Measurements from ENCODE around the gene SIAE. TPM values are rescaled to one million over a fixed set of nuclear protein-coding genes. Genes with fewer than 3 reads are reported as not detected.

Gene SIAE, protein sequence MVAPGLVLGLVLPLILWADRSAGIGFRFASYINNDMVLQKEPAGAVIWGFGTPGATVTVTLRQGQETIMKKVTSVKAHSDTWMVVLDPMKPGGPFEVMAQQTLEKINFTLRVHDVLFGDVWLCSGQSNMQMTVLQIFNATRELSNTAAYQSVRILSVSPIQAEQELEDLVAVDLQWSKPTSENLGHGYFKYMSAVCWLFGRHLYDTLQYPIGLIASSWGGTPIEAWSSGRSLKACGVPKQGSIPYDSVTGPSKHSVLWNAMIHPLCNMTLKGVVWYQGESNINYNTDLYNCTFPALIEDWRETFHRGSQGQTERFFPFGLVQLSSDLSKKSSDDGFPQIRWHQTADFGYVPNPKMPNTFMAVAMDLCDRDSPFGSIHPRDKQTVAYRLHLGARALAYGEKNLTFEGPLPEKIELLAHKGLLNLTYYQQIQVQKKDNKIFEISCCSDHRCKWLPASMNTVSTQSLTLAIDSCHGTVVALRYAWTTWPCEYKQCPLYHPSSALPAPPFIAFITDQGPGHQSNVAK
- total RNA-seq: 3.9 TPM

DNA sequence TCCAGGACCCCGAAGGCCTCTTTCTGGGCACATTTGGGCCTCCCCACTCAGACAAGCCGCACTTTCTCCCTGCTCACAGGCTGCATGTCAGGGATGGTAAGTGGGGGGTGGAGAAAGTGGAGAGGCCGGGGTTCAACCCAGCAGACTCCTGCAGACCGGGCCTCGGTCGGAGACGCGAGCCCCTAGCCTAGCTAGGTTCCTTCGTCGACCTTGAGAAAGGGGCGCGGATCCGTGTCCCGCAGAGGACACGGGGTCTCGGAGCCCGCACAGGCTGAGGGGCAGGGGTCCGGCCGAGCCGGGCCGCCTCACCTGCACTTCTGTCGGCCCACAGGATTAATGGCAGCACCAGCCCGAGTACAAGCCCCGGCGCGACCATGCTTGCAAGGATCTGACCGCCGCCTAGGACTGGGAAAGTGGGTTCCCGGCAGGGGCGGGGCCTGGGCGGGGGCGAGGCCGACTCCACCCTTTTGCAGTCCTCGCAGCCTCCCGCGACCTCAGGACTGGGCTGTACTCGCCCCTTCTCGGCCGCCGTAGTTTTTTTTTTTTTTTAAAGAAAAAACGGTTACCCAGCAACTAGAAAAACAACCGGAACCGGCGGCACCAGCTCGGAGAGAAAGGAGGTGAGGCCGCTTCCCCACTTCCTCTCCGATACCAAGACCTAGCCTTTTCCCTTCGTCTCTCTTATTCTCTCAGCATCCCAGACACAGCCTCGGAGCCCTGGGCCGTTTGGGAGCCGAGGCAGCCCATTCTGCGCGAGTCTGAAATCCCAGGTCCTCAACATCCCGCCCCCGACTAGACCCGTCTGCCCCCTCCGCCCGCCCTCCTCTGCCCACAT is at the start of gene SIAE, which contains the start of gene SPA17:
Gene SIAE (minus strand): TSS at position 407 of the 835 bp plus-strand sequence. CDS start 31 bp downstream, at position 376.
Gene SPA17 (plus strand): TSS at position 572 of the 835 bp plus-strand sequence. CDS start 1,361 bp downstream, outside the sequence.
- DNase-seq: peak; percentile 88

DNA sequence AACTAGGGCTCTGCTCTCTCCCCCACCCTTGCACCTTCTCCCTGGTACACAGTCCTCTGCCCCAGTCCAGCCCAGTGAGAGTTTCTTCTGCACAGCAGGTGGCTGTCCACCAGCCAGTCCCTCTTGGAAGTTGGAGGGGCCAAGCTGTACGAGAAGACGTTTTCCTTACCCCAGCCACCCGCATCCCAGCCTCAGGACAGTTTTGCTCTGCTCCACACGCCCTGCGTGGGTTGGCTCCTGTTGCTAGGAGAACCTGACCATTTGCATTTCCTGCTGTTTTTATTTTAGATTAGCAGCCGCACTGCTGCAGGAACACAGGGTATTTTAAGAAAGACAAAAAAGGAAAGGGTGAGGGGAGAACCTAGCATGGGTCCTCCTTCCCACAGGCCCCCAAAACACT is 48.6 kb upstream of the SIAE start:
- DNase-seq: no peak

DNA sequence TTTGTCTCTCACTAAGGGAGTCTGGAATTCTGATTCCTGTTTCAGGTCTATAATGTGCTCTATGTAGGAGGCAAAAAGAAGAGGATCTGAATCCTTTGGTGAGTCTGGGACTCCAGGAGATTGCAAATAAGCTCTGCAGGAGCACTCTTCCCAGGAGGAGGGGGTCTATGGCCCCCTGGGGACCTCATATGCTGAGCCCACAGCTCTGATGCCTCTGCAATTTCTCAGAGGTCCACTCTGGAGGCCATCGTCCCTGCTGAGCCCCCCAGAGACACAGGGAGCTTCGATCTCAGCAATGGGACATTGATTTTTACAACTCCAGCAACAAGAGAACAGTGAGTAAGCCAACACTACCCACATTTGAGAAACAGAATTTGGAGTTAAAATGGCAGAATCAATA is 46.0 kb upstream of the SIAE start:
- no peak for DNase-seq

DNA sequence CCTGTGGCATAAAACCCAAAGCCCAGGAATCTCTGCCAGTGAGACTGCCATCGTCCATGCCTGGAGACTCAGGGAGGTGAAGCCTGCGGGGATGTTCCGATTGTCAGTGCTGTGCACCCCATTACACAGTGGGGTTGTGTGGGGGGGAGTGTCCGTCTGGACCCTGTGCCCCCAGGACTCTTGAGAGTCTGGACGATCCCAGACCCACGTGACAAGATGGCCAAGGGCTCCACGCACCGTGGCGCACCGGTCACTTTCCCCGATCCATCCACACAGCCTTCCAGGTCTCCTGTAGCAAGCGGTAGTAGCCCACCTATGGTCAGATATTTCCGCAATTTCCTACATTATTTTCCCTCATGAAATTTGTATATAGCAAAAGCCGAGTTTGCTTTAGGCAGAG is 45.3 kb upstream of the SIAE start:
- no peak for DNase-seq

DNA sequence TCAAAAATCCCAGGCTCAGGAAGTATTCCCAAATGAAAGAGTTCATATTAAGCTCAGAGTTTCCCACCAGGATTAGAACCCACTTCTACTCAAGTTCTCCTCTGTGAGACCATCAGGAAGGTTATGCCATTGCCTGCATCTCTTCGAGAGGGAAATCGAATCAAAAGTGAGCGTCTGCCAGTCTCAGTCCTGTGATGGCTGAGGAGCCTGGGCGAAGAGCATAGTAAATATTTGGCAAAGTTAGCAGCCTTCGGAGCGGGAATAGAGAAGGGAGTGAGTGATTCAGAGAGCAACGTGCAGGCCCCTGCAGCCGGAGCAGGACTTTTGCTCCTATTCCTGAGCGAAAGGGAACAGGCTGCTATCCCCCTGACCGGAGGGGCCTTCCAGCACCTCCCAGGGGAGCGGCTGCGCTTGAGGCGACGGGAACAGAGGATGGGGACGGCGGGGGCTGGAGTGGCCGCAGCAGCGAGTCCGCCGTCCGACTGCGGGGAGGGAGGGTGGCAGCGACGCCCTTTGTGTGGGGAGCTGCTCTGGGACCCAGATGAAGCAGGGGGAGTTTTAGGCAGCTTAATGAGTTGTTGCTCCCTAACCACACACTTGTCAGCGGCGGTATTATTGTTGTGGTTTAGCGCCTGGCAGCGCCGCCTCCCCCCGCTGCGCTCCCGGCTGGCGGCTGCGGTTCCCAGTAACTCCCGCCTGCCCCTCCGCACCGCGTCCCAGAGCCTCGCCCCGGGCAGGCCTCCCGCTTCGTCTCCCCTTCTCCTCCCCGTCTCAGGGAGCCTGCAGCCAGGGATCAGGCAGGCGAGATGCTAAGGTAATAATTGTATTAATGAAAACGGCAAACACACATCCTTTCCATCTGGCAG is 44.5 kb upstream of the SIAE start:
- DNase-seq: no peak

DNA sequence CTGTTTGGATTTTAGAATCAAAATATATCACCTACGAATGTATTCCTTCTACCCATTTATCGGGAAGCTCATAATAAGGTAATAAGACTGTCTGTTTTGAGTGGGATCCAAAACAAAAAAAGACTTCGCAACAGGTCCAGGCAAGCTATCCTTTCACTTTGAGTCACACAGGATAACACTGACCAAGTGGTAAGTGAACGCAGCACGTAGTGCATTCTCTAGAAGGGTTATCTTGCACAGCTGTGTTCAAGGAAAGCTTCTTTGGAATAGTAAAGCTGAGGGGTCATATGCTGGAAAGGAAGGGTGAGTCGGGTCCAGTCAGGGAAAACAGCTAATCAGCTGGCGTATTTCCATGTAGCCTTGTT is 43.9 kb upstream of the SIAE start:
- no peak for DNase-seq

DNA sequence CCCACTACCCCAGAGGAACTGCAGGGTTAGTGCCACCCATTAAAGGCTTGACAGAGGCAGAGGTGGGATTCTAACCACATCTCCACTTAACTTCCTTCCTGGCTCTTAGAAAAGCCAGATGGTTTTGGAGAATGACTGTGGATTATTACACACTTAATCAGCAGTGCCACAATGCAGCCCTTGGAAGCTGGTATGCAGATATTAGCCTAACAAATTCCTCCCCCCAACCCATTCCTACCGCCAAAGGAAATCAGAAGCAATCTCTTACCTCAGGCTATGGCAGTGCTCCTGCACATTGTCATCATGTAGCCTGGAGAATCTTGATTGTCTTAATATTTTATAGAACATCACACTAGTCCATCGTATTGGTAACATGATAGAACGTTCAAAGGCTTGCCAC is 43.1 kb upstream of the SIAE start:
- no peak for DNase-seq

DNA sequence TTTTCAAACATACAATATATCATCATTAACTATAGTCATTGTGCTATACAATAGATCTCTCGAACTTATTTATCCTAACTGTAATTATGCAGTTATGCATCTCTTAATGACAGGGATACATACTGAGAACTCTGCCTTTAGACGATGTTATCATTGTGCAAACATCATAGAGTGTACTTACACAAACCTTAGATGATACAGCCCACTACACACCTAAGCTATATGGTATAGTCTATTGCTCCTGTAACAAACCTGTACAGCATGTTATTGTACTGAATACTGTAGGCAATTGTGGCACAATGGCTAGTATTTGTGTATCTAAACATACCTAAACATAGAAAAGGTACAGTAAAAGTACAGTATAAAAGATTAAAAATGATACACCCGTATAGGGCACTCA is 38.9 kb upstream of the SIAE start:
- no peak for DNase-seq

DNA sequence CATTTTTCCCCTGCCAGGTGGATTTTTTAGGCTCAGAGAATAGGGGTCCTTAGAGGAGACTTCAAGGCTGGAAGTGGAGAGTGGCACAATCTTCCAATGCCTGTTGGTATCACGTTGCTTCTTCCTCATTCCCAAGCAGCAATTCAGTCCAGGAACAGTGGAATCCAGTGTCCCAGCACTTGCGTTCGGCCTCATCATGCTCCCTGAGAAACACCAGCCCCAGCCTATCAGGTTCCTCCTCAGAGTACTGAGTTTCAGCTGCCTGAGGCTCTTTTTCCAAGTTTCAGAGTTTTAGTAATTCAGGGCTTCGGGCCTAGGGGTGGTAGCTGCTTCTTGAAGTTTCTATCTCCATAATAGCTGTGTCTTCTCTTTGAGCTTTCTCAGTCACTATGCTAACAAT is 34.3 kb upstream of the SIAE start:
- no peak for DNase-seq

DNA sequence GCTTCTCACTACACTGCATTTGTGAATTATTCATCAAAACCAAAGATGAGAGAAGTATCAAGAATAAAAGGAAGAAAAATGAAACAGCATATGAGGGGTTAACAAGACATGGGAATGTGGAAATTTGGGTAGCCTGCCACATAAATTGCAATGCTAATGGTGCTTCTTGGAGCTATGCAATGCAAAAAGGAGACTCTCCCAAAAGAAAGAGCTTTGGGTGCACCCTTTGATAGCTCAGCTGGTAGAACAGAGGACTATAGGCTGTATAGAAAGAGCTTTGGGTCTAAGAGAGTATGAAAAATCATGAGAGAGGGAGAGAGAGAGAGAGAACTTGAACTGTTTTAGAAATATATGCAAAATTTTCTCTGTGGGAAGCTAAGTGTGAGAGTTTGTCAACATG is 26.5 kb upstream of the SIAE start:
- no peak for DNase-seq

DNA sequence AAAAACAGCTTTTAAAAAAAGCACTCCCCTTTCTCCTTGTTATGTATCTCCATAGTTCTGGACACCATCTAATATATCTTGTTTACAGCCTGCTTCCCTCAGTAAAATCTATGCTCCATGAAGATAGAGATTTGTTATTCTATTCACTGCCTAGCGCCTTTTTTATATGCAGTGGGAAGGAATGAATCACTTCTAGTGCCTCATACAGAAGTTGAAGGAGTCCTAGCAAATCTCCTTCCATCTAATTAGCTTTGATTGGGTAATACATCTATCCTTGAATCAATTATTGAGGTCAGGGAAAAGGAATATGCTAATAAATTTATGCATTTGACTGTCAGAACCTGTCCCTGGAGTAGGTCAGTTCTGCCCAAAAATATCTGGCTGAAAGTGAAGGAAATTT is 26.0 kb upstream of the SIAE start:
- DNase-seq: no peak

DNA sequence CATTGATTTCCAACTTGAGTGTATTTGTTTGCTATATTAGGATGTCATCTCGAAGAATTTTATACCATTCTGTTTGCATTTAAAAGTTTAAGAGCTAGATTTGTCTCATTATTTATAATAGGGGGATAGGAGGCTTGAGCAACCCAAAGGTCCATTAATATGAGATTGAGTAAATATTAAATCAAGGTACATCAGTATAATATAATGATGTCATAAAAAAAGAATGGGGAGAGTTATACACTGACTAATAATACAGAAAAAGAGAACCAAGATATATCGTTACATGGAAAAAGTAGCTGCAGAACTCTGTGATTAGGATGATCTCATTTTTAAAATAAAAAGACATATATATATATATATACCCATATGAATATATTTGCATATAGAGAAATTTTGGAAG is 19.6 kb upstream of the SIAE start:
- no peak for DNase-seq

DNA sequence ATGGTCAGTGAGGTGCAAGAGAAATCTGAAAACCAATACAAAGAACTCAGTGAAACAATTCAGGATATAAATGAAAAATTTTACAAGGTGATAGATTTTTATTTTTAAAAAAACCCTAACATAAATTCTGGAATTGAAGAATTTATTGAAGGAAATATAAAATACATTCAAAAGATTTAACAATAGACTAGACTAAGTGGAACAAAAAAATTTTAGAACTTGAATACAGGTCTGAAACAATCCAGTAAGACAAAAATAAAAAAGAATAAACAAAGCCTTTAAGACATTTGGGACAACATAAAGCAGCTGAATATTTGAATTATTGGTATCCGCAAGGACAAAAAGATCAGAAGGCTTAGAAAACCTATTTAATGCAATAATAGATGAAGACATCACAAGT is 8.9 kb upstream of the SIAE start:
- DNase-seq: no peak

DNA sequence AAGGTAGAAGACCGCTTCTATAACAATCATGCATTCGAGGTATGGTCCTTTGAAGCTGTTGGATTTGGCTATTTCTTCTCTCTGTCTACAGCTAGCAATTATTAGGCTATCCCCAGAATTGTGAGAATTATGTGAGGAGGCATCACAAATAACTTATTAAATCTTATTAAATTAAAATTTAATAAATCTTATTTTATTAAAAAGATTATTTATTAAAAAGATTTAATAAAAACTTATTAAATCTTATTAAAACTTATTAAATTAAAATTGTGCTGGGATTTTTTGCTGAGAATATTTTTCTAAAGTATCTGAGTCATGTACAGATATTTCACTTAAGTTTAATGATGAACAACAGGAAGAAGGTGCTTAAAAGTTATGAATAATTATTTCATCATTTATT is 7.9 kb upstream of the SIAE start:
- DNase-seq: no peak

DNA sequence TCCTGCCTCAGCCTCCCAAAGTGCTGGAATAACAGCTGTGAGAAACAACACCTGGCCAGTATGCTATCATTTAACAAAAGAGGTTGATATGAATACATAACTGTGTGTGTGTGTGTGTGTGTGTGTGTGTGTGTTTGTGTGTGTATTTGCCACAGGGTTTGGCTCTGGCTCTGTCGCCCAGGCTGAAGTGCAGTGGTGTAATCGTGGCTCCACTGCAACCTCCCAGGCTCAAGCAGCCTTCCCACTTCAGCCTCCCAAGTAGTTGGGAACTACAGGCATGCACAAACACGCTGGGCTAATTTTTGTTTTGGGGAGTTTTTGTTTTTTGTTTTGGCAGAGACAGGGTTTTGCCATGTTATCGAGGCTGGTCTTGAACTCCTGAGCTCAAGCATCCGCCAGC is 4.9 kb upstream of the SIAE start:
- DNase-seq: no peak

DNA sequence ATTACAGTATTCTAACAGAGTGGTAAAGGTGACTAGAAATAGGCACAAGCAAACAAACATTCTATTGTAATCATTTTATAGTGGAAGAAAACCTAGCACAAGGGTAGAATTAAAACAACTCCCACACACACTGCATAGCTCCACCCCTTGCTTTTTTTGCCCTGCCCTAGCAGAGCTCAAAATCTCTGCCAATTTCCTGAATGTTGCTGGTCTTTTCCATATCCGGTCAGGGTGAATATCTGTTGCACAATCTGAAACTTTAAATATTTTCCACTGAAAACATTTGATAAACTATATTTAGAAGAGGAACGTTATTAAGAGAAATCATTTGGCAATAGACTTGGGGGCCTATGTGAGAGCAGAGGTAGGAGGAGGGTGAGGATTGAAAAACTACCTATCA is 2.8 kb upstream of the SIAE start:
- DNase-seq: no peak

DNA sequence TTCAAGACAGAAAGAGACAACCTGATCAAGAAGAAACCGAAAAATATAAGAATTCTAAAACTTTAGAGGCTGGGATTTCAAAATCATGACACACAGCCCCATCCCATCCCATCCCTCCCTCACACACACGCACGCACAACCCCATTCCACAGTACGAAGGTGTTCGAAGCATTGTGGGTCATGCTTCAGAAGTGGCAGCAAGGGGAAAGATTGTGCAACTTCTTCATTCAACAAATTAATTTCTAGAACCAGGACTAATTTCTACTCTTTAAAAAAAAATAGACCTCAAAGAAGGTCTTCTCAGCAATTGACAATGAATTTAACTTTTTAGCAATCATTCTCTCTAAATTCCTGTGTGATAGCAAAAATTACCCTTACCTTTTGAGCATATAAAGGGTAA is 1.0 kb upstream of the SIAE start:
- DNase-seq: no peak

DNA sequence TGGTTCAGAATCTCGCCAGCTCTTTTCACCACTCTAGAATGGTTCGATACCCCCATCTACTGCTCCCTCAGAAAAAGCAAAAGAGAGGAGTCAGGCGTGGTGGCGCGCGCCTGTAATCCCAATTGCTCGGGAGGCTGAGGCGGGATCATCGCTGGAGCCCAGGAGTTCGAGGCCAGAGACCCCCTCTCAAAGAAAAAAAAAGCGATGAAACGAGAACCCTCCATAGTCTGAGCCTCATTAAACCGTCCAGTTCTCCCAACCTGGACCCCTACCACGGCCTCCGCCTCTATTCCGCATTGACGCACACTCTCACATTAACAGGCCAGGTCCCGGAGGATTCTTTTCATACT is 604 bp upstream of the SIAE start:
- DNase-seq: no peak

DNA sequence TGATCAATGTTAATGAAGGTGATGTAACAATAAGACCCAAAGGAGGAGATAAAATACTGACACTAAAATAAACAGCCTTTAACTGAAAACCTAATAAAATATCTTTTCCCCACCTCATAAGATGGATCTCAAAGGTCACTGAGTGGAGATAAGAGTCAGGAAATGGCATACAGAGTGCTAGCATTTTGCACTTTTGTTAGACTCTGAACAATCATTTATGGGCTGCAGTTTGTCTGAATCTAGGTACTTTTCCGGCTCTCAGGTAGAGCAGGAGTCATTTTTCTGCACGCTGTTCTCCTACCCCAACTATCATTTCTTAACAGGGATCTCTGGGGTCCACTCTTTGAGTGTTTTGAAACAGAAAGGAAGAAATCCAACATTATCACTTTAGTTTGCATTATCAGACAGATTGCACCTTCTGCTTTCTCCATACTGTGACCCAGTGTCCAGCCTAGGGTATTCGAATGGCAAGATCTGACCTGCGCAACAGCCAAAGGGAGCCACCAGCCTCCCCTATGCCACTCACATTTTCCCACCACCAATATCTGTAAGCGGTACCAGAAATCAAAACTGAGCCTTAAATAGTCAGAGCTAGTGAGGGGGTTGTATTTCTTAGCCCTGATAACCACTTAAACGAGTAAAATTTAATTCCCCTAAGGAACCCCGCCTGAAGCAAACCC is 863 bp downstream of the SIAE start:
- no peak for DNase-seq

DNA sequence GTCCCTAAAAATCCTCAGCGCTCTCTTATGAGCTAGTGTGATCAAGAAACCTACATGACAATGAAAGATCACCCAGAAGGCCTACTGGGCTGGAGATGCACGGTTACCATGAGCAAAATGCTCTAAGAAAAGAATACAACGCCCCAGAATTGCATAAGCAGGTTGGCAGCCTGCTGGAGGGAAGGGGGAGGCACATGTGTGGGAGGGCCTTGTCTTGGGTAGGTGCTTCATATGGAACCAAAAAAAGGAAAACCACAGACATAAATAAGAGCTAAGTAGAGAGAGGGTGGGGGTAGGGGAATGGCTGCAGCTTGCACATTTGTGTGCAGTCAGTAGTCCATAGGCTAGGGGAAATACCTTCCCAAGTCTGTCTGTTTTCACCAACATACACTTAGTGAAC is 2.8 kb downstream of the SIAE start:
- no peak for DNase-seq

DNA sequence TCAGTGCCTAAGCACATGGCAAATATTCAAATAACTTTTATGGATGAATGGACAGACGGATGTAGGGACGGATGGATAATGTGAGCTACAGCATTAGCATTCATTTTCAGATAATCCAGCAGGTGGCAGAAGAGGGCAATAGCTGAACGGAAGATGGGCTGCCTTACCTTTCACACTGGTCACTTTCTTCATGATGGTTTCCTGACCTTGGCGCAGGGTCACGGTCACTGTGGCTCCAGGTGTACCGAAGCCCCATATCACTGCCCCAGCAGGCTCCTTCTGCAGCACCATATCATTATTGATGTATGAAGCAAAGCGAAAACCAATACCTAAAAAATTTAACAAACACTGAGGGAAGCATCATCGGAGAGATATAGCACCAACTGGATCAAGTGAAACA is 4.3 kb downstream of the SIAE start:
- no peak for DNase-seq

DNA sequence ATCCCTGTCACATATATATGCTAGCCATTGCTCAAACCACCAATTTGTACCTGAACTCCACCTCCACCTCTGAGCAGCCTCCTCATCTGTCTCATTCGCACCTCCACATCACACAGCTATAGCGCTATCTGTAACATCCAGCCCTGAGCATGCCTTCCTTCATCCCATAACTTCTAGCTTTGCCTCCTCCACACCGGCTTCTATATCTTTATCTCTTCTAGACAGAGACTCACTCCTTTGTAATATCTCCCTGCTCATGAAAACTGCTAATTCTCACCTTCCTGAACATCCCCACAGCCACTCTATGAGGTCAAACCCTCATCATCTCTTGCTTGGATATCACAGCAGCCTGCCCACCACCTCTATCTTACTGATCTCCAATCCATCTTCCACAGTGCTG is 5.9 kb downstream of the SIAE start:
- DNase-seq: no peak

All from skin of body (tissue), 2 donors.